Liver (tissue), 9 donors: Measurements from ENCODE around the gene EIF3L. TPM values are rescaled to one million over a fixed set of nuclear protein-coding genes. Genes with fewer than 3 reads are reported as not detected.

Experiments
- DNase-seq: peaks from one replicate; pipeline ENCODE4 v3.0.0-alpha.2; 2017; ENCODE audit warnings: low spot score
- H3K27ac ChIP-seq, 2 donors: one replicate each; pipeline ENCODE4 v1.7.0; 2013; ENCODE audit warnings: inconsistent platforms in 2 of 2, low read length in 2 of 2, control low read depth in 1 of 2, low read depth in 1 of 2, mild to moderate bottlenecking in 1 of 2
- H3K27me3 ChIP-seq, 4 donors: one replicate each; pipeline versions ENCODE4 v1.6.1 to v1.7.0; 2013; ENCODE audit warnings: low read length in 3 of 4, inconsistent platforms in 1 of 4, mild to moderate bottlenecking in 1 of 4, moderate library complexity in 1 of 4; ENCODE audit not compliant: control insufficient read depth in 4 of 4, insufficient read depth in 4 of 4
- H3K36me3 ChIP-seq, 4 donors: one replicate each; pipeline versions ENCODE4 v1.6.1 to v1.7.0; 2013; ENCODE audit warnings: low read length in 3 of 4, mild to moderate bottlenecking in 3 of 4, low read depth in 1 of 4, moderate library complexity in 1 of 4; ENCODE audit not compliant: control insufficient read depth in 4 of 4, insufficient read depth in 3 of 4
- H3K4me1 ChIP-seq, 4 donors: one replicate each; pipeline versions ENCODE4 v1.6.1 to v1.7.0; 2013; ENCODE audit warnings: low read length in 3 of 4, mild to moderate bottlenecking in 3 of 4, moderate library complexity in 1 of 4; ENCODE audit not compliant: control insufficient read depth in 4 of 4, insufficient read depth in 4 of 4
- H3K4me3 ChIP-seq, 3 donors: one replicate each; pipeline versions ENCODE4 v1.6.1 to v1.7.0; 2013; ENCODE audit warnings: low read length in 3 of 3, control low read depth in 1 of 3, low read depth in 1 of 3, mild to moderate bottlenecking in 1 of 3
- H3K9ac ChIP-seq, 2 donors: one replicate each; pipeline ENCODE4 v1.7.0; 2013; ENCODE audit warnings: low read length in 2 of 2, mild to moderate bottlenecking in 2 of 2, moderate library complexity in 2 of 2, control low read depth in 1 of 2, low read depth in 1 of 2
- H3K9me3 ChIP-seq, 4 donors: one replicate each; pipeline versions ENCODE4 v1.6.1 to v1.7.0; 2013; ENCODE audit warnings: low read length in 3 of 4; ENCODE audit not compliant: control insufficient read depth in 4 of 4
- FOXA1 ChIP-seq: IDR thresholded peaks from 2 replicates; pipeline ENCODE4 v1.6.1; 2016; ENCODE audit warnings: antibody characterized with exemption
- GABPA ChIP-seq, 2 donors: IDR thresholded peaks in 1 of 2; conservative IDR thresholded peaks in 1 of 2; 2 replicates each; pipeline ENCODE4 v1.6.1; 2016; ENCODE audit warnings: antibody characterized with exemption in 2 of 2, mild to moderate bottlenecking in 1 of 2, moderate library complexity in 1 of 2
- HNF4A ChIP-seq, 2 donors: conservative IDR thresholded peaks; 2 replicates each; pipeline ENCODE4 v1.6.1; 2016; ENCODE audit warnings: antibody characterized with exemption in 2 of 2, mild to moderate bottlenecking in 2 of 2
- HNF4G ChIP-seq: IDR thresholded peaks from 2 replicates; pipeline ENCODE4 v1.6.1; 2016; ENCODE audit warnings: antibody characterized with exemption
- JUND ChIP-seq, 2 donors: IDR thresholded peaks; 2 replicates each; pipeline ENCODE4 v1.6.1; 2016; ENCODE audit warnings: antibody characterized with exemption in 2 of 2
- RAD21 ChIP-seq, 2 donors: IDR thresholded peaks; 2 replicates each; pipeline ENCODE4 v1.6.1; 2016; ENCODE audit warnings: antibody characterized with exemption in 2 of 2, mild to moderate bottlenecking in 2 of 2
- REST ChIP-seq: IDR thresholded peaks from 2 replicates; pipeline ENCODE4 v1.6.1; 2016; ENCODE audit warnings: antibody characterized with exemption, mild to moderate bottlenecking
- SP1 ChIP-seq: IDR thresholded peaks from 2 replicates; pipeline ENCODE4 v1.6.1; 2018; ENCODE audit warnings: antibody characterized with exemption, mild to moderate bottlenecking
- YY1 ChIP-seq: IDR thresholded peaks from 2 replicates; pipeline ENCODE4 v1.6.1; 2016; ENCODE audit warnings: antibody characterized with exemption, mild to moderate bottlenecking
- WGBS: extraction: QIAGEN DNeasy Blood & Tissue Kit; methylation state at CpG from one replicate; pipeline ENCODE4 v1.1.7; 2013; 5-methylcytosine and 5-hydroxymethylcytosine counted together
- polyA plus RNA-seq, 2 donors: library from polyadenylated mRNA; stranded (reverse) in 1 of 2; unstranded in 1 of 2; fragments of 200-250 nt in 1 of 2; fragments of >200 nt in 1 of 2; fragmentation: Nextera tagmentation in 1 of 2; extraction: Ambion mirVana in 1 of 2; gene quantifications; one replicate each; pipeline versions ENCODE4 v1.2.1 to v1.2.3, GENCODE V29; 2013 to 2015
- total RNA-seq, 2 donors: library from RNA; depleted of rRNA; stranded (reverse); fragments of >200 nt; gene quantifications; one replicate each; pipeline ENCODE4 v1.2.3, GENCODE V29; 2014
- TF ChIP-seq, protein P1 (sequence below): IDR thresholded peaks from 2 replicates; pipeline ENCODE4 v1.6.1; 2016; ENCODE audit warnings: antibody characterized with exemption
- TF ChIP-seq, protein P2 (sequence below): fragments of 150-350 bp; IDR thresholded peaks from 2 replicates; pipeline ENCODE4 v1.5.1; 2017; ENCODE audit warnings: improper control_type of control experiment, low read depth, low read length; ENCODE audit not compliant: missing input control
- donor health status: healthy.
- donor health status: healthy.
- donor health status: healthy.
- donor health status: healthy.
- donor health status: healthy.

The EIF3L gene
- total and polyA plus RNA-seq, 4 donors, result 103 to 217 (median 111) TPM

- H3K9ac ChIP-seq, result no peak overlapping the region
- DNase-seq, result peak; percentile 93
- H3K4me3 ChIP-seq, result peak overlapping the region in 1 of 3 donors; percentile 26
- H3K27me3 ChIP-seq, result no peaks in the 10 kb centered on the region
- H3K36me3 ChIP-seq, result peaks cover 0 to 9% (median 2%) of the 10 kb centered on the region in 4 donors
- TF ChIP-seq FOXA1, result no peak
- TF ChIP-seq, protein P1, sequence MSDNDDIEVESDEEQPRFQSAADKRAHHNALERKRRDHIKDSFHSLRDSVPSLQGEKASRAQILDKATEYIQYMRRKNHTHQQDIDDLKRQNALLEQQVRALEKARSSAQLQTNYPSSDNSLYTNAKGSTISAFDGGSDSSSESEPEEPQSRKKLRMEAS, result no peak
- TF ChIP-seq HNF4G, result no peak
- TF ChIP-seq REST, result no peak
- TF ChIP-seq GABPA (IDR thresholded peaks at IDR 0.05 in 1 of 2, conservative IDR thresholded peaks at IDR 0.05 in 1 of 2), result no peak
- TF ChIP-seq, protein P2, sequence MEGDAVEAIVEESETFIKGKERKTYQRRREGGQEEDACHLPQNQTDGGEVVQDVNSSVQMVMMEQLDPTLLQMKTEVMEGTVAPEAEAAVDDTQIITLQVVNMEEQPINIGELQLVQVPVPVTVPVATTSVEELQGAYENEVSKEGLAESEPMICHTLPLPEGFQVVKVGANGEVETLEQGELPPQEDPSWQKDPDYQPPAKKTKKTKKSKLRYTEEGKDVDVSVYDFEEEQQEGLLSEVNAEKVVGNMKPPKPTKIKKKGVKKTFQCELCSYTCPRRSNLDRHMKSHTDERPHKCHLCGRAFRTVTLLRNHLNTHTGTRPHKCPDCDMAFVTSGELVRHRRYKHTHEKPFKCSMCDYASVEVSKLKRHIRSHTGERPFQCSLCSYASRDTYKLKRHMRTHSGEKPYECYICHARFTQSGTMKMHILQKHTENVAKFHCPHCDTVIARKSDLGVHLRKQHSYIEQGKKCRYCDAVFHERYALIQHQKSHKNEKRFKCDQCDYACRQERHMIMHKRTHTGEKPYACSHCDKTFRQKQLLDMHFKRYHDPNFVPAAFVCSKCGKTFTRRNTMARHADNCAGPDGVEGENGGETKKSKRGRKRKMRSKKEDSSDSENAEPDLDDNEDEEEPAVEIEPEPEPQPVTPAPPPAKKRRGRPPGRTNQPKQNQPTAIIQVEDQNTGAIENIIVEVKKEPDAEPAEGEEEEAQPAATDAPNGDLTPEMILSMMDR, result peak; percentile 88
- no peak for TF ChIP-seq JUND (IDR thresholded peaks at IDR 0.05)
- peak; percentile 97 to 99 for TF ChIP-seq RAD21 (IDR thresholded peaks at IDR 0.05)
- TF ChIP-seq SP1, result peak; percentile 31
- no peak for TF ChIP-seq HNF4A (conservative IDR thresholded peaks at IDR 0.05)
- 4% methylated on average over 29 of the region's 29 CpGs for WGBS
- peaks cover 10 to 52% (median 39%) of the 10 kb centered on the region in 4 donors for H3K4me1 ChIP-seq
- no peaks in the 10 kb centered on the region for H3K9me3 ChIP-seq
- peak overlapping the region in 1 of 2 donors; percentile 10 for H3K27ac ChIP-seq
Observed at GRCh38 chr22:37817705-37818408, 31.4 kb upstream of the EIF3L start.

- Histone ChIP-seq H3K4me3 (peak overlapping the region in 1 of 3 donors; percentile 25), H3K27ac (no peak overlapping the region), H3K4me1 (peaks cover 10 to 59% (median 46%) of the 10 kb centered on the region in 4 donors), H3K9me3 (no peaks in the 10 kb centered on the region), H3K27me3 (no peaks in the 10 kb centered on the region), H3K9ac (no peak overlapping the region), H3K36me3 (peaks cover 0 to 6% (median 2%) of the 10 kb centered on the region in 4 donors)
- 3% methylated on average over 68 of the region's 68 CpGs for WGBS
- DNase-seq, result peak; percentile 53
- TF ChIP-seq GABPA (IDR thresholded peaks at IDR 0.05 in 1 of 2, conservative IDR thresholded peaks at IDR 0.05 in 1 of 2) (no peak), YY1 (no peak), RAD21 (IDR thresholded peaks at IDR 0.05) (peak in 1 of 2 donors; percentile 50)
- TF ChIP-seq, protein P2, result peak; percentile 9
Observed at GRCh38 chr22:37818409-37819104, 30.7 kb upstream of the EIF3L start.
